Activated CD4-positive, alpha-beta T cell treated with anti-CD3 and anti-CD28 coated beads for 24 hours (primary cell): ENCODE results near the gene FAM187B.

ENCODE experiments used
- DNase-seq, 2 donors: peaks; one replicate each; pipeline ENCODE4 v3.0.0-alpha.2; 2020; ENCODE audit warnings: low read depth in 2 of 2

FAM187B gene

DNA sequence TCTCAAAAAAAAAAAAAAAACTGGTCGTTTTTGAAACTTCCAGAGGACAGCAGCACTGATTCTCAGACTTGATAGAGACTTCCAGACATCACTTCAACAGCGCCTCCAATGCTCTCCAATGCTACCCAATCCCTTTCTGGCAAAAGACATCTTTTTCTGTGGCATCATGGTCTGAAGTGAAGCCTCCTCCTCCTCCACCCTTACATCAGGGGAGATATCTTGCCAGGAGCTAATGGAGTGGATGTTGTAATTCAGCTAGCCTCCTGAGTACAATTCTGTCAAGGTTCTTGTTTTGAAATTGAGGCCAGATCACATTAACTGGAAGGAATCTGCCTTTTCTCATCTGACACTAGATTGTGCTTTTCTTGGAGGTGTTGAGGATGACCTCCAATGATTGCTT is 49.8 kb downstream of the FAM187B start:
- no peak for DNase-seq

DNA sequence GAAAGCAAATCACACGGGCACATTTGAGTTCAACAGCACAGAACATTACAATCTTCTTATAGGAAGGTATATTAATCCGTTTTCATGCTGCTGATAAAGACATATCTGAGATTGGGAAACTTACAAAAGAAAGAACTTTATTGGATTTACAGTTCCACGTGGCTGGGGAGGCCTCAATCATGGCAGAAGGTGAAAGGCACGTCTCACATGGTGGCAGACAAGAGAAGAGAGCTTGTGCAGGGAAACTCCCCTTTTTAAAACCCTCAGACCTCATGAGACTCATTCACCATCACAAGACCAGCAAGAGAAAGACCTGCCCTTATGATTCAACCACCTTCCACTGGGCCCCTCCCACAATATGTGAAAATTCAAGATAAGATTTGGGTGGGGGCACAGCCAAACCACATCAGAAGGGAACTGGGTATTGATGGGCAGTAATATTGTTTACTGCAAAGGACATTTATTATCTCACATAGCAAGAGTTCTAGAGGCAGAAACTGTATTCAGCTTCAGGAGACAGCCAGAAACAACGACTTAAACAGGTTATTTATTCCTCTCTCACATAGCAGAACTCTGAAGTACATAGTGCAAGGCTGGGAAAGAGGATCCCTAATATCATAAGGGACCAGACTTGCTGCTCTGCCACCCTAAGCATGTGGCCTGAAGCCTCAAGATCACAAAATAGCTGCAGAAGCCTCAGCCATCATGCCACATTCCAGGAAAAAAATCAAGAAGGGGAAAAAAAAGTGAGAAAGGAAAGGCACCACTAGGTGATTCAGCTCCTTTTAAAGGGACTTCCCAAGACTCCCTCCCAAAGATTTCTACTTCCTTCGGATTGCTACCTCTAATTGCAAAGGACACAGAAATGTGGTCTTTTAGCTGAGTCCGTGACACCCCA is 50.9 kb downstream of the FAM187B start:
- DNase-seq: no peak

DNA sequence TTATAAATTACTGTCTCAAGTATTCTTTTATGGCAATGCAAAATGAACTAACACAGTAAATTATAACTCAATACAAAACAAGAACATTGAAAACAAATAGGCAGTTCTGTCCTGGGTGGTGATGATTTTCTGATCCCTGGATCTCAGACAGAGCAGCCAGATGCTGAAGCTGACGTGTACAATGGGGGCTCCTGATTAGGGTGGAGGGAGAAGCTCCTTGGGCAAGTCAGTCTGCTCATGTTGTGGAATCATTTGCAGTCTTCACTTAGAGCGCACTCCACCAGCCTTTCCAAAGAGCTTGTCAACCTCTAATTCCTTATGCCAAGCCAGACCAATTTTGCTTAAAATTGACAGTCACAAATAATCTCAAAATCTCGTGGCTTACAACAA is 52.4 kb downstream of the FAM187B start:
- DNase-seq: no peak
